AG04450 (cell line): ENCODE data around the gene WNT7B. TPM values are rescaled to one million over a fixed set of nuclear protein-coding genes. Genes with fewer than 3 reads are reported as not detected.

Experiments
- CTCF ChIA-PET: fragments of 300-600, 350-600 bp; formaldehyde crosslinking; extraction: SDS; loops from one replicate; lab custom pipeline; 2022; ENCODE audit warnings: antibody characterized with exemption, inconsistent platforms; lab: Charles Lee
- POLR2A ChIA-PET: fragments of 350-600 bp; formaldehyde crosslinking; extraction: SDS; loops from one replicate; lab custom pipeline; 2021; ENCODE audit warnings: antibody characterized with exemption, inconsistent platforms; lab: Yijun Ruan, JAX
- DNase-seq: peaks from one replicate; pipeline ENCODE4 v3.0.0-alpha.2; 2011; ENCODE audit warnings: low read depth, low spot score
- H3K27ac ChIP-seq: one replicate; pipeline ENCODE4 v1.5.1; 2012; ENCODE audit warnings: low read depth, low read length, control low read depth
- H3K27me3 ChIP-seq: one replicate; pipeline ENCODE4 v1.6.0; 2012; ENCODE audit warnings: low read length; ENCODE audit not compliant: control insufficient read depth, insufficient read depth
- H3K4me3 ChIP-seq: 2 replicates; pipeline ENCODE4 v1.5.1; 2011; ENCODE audit warnings: mild to moderate bottlenecking, low read depth, low read length, control low read depth
- H3K9me3 ChIP-seq: 2 replicates; pipeline ENCODE4 v1.5.1; 2012; ENCODE audit warnings: low read length; ENCODE audit not compliant: control insufficient read depth, insufficient read depth
- polyA plus RNA-seq: library from polyadenylated mRNA; depleted of rRNA; stranded (reverse); fragments of >200 nt; gene quantifications from 2 replicates; pipeline ENCODE4 v1.2.3, GENCODE V29; 2011
- TF ChIP-seq, protein P1 (sequence below): IDR thresholded peaks from 2 replicates; pipeline ENCODE4 v1.5.1; 2011; ENCODE audit warnings: low read depth, low read length, control low read depth, inconsistent platforms

Gene WNT7B
- polyA plus RNA-seq, 1 experiment, result 0.56 TPM

DNA sequence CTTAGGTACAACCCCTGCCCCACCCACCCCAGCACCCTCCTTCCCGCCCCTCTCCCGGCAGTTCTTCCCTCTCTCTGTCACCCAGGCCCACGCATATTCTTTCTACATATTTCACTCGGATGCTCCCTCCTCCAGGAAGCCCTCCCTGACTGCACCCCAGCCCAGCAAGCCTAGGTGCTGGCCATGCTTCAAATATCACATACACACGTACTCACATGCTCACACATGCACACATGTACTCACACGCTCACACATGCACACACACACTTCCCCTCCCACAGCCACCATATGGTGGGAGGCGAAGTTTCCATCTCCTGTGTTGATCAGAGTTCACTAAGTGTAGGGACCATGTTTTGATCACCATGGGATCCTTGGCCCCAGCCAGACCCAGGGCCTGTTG is 90.4 kb downstream of the WNT7B start:
- no peak for DNase-seq
- ChIA-PET POLR2A (no interaction called here), CTCF (no interaction called here)

DNA sequence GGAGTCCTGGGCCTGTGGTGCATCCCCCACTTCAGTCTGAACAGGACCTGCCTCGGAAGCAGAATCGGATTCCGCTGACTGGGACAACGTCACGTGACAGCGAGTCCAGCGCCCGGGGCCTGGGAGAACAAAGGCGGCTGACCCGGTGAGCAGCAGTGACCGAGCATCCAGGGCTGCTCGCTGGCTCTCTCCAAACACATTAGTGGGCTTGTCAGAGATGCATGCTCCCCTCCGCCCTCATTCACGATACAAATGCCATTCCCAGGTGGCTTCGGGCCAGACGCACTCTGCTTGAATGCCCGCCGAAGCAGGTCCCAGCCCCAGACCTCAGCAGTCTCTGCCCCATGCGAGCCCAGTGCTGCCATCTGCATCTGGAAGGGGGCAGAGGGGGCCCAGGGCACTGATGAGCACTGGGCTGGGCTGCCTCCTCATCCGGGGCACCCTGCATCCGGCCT is 91.0 kb downstream of the WNT7B start:
- Histone ChIP-seq H3K27me3 (peaks cover 17% of the 10 kb centered on the region), H3K4me3 (no peak overlapping the region), H3K27ac (no peak overlapping the region), H3K9me3 (peaks cover 4% of the 10 kb centered on the region; the same call in 1 of the 2 replicates)
- no peak for DNase-seq
- ChIA-PET CTCF (no interaction called here), POLR2A (no interaction called here)
- TF ChIP-seq, protein P1, sequence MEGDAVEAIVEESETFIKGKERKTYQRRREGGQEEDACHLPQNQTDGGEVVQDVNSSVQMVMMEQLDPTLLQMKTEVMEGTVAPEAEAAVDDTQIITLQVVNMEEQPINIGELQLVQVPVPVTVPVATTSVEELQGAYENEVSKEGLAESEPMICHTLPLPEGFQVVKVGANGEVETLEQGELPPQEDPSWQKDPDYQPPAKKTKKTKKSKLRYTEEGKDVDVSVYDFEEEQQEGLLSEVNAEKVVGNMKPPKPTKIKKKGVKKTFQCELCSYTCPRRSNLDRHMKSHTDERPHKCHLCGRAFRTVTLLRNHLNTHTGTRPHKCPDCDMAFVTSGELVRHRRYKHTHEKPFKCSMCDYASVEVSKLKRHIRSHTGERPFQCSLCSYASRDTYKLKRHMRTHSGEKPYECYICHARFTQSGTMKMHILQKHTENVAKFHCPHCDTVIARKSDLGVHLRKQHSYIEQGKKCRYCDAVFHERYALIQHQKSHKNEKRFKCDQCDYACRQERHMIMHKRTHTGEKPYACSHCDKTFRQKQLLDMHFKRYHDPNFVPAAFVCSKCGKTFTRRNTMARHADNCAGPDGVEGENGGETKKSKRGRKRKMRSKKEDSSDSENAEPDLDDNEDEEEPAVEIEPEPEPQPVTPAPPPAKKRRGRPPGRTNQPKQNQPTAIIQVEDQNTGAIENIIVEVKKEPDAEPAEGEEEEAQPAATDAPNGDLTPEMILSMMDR, result no peak

More for the DNA sequence above, 90.4 kb downstream of the WNT7B start:
- H3K27ac ChIP-seq, result no peak overlapping the region
- TF ChIP-seq, protein P1, result no peak
- H3K4me3 ChIP-seq, result no peak overlapping the region
- H3K27me3 ChIP-seq, result peaks cover 11% of the 10 kb centered on the region
- peaks cover 4% of the 10 kb centered on the region; the same call in 1 of the 2 replicates for H3K9me3 ChIP-seq

DNA sequence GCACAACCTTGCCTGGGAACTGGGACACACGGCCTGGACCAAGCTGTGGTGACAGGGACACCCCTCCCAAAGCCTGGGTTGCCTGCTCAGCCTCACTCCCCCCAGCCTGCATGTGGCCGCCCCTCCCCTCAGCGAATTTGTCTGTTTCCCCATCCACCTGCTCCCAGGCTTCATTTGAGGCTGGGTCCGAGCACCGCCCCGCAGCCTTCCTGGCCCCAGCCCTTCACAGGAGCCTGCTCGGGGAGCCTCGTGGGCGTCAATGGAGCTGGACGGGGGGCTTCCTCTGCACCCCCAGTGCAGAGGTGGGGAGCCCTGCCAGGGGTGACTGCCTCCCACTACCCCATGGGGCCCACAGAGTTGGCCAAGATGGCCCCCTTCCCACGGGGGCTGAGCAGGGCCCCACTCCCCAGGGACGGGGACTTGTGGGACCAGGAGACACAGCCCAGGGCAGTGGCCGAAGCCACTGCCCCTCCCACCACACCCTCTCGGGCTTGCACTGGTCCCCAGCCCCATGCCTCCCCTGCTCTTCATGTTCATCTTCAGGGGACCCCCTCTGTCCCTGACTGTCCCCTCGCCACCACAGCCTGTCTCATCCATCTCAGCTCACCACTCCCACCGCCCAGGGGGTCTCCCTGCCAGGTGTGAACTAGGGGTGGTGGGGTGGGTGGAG is 91.7 kb downstream of the WNT7B start:
- no peak overlapping the region for H3K27ac ChIP-seq
- peaks cover 23% of the 10 kb centered on the region for H3K27me3 ChIP-seq
- H3K9me3 ChIP-seq, result no peaks in the 10 kb centered on the region; the same call in 1 of the 2 replicates
- H3K4me3 ChIP-seq, result no peak overlapping the region
- ChIA-PET CTCF (no interaction called here), POLR2A (no interaction called here)
- no peak for DNase-seq
- TF ChIP-seq, protein P1, result no peak

DNA sequence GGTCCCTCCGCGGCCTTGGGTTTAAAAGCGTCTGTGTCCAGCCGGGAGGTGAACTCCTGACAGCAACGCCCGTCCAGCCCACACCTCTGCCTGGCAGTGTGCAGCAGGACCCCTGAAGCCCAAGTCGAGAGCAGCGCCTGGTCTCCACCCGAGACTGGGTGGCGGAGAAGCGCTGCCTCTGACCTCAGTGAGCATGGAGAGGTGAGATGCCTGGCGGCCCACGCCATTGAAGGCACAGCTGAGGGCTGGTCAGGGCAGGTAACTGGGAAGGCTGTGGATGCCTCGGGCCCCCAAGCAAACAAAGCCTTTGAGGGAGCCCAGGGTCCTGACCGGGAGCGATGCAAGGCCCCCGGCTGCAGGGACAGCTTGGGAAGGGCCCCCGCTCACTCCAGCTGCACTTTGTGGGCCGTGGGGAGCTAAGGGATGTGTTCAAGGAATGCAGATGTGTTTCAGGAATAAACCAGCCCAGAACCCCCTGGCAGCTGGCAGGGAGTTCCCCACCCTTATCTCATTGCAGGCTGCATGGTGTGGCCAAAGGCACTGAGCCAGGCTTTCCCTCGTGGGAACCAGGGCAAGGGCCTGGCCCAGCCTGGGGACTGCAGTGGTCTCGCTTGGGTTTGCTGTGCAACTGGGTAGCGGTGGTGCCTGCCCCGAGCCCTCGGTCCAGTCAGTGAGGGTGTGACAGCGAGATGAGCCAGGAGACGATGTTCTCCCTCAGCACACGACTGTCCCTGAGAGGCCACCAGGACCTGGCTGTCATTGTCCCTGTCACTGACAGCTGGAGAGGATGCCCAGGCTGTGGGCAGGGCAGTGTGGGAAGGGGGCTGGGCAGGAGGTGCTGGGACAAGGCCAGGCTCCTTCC is 92.5 kb downstream of the WNT7B start:
- POLR2A ChIA-PET, result interaction anchor here (1.3 kb wide), 1 partner anchor 19 kb away, joined by 3 read pairs; no protein-coding TSS in a partner anchor
- no peak for DNase-seq
- Histone ChIP-seq H3K9me3 (no peaks in the 10 kb centered on the region; the same call in 1 of the 2 replicates), H3K27ac (no peak overlapping the region), H3K27me3 (peaks cover 32% of the 10 kb centered on the region), H3K4me3 (no peak overlapping the region)
- CTCF ChIA-PET, result no interaction called here
- TF ChIP-seq, protein P1, result no peak
